Caco-2 (cell line): ENCODE measurements around the gene CHML. TPM values are rescaled to one million over a fixed set of nuclear protein-coding genes. Genes with fewer than 3 reads are reported as not detected.

Source experiments
- Bru-seq: library from RNA; stranded (reverse); fragments of 400-500 nt; gene quantifications from one replicate; lab custom pipeline; 2021; lab: Mats Ljungman, UMichigan
- BruChase-seq, 2 experiments: library from RNA; stranded (reverse); fragments of 400-500 nt; gene quantifications; one replicate each; lab custom pipeline; 2021; lab: Mats Ljungman, UMichigan
- BruUV-seq: library from RNA; stranded (reverse); fragments of 400-500 nt; replicated peaks from 2 replicates; lab custom pipeline; 2021; lab: Mats Ljungman, UMichigan
- CTCF ChIA-PET: fragments of 300-600 bp; sonication (Branson Sonifier 250); formaldehyde crosslinking; loops from one replicate; lab custom pipeline; 2022; ENCODE audit warnings: antibody characterized with exemption; lab: Charles Lee
- POLR2A ChIA-PET: fragments of 300-600 bp; sonication (Branson Sonifier 250); formaldehyde crosslinking; loops from one replicate; lab custom pipeline; 2022; ENCODE audit warnings: antibody characterized with exemption; lab: Charles Lee
- DNase-seq, 2 experiments: peaks; one replicate each; pipeline versions ENCODE4 v3.0.0 to v3.0.0-alpha.2; 2020 to 2022
- H3K27me3 ChIP-seq: replicated peaks from 2 replicates; pipeline ENCODE4 v1.6.0; 2011; ENCODE audit warnings: low read length; ENCODE audit not compliant: control insufficient read depth, insufficient read depth
- H3K36me3 ChIP-seq: 2 replicates; pipeline ENCODE4 v1.5.1; 2011; ENCODE audit warnings: low read length; ENCODE audit not compliant: control insufficient read depth, insufficient read depth
- H3K4me1 ChIP-seq: fragments of 250-450 bp; sonication (Bioruptor Pico); 2 replicates; pipeline ENCODE4 v1.5.1; 2020; ENCODE audit warnings: mild to moderate bottlenecking
- H3K4me3 ChIP-seq: 2 replicates; pipeline ENCODE4 v1.5.1; 2011; ENCODE audit warnings: low read depth, mild to moderate bottlenecking, control low read depth, low read length
- H3K9me3 ChIP-seq: fragments of 250-450 bp; sonication (Bioruptor Pico); 2 replicates; pipeline ENCODE4 v1.5.1; 2020; ENCODE audit warnings: mild to moderate bottlenecking, moderate library complexity
- H3K27ac Mint-ChIP-seq: one replicate; pipeline ENCODE4 v1.8.0; 2022; ENCODE audit warnings: mixed read lengths; ENCODE audit not compliant: unreplicated experiment
- H3K27me3 Mint-ChIP-seq: one replicate; pipeline ENCODE4 v1.8.0; 2022; ENCODE audit warnings: mixed read lengths; ENCODE audit not compliant: insufficient read depth, unreplicated experiment
- H3K36me3 Mint-ChIP-seq: one replicate; pipeline ENCODE4 v1.8.0; 2022; ENCODE audit warnings: mild to moderate bottlenecking, mixed read lengths; ENCODE audit not compliant: insufficient read depth, unreplicated experiment
- H3K4me1 Mint-ChIP-seq: one replicate; pipeline ENCODE4 v1.8.0; 2022; ENCODE audit warnings: low read depth, mixed read lengths; ENCODE audit not compliant: unreplicated experiment
- H3K4me3 Mint-ChIP-seq: one replicate; pipeline ENCODE4 v1.8.0; 2022; ENCODE audit warnings: mild to moderate bottlenecking, moderate library complexity, mixed read lengths; ENCODE audit not compliant: unreplicated experiment
- H3K9me3 Mint-ChIP-seq: one replicate; pipeline ENCODE4 v1.8.0; 2022; ENCODE audit warnings: mixed read lengths; ENCODE audit not compliant: unreplicated experiment
- CTCF ChIP-seq, 2 experiments: fragments of 200-600 bp in 1 of 2; IDR thresholded peaks; 1 replicate in 1 of 2; 2 replicates in 1 of 2; pipeline versions ENCODE4 v1.5.1 to v1.8.0; 2011 to 2022; ENCODE audit warnings: antibody characterized with exemption in 1 of 2, control low read depth in 1 of 2, inconsistent platforms in 1 of 2, low read depth in 1 of 2, low read length in 1 of 2, mild to moderate bottlenecking in 1 of 2, moderate library complexity in 1 of 2; ENCODE audit not compliant: insufficient read depth in 1 of 2, severe bottlenecking in 1 of 2, unreplicated experiment in 1 of 2
- intact Hi-C: fragments of 100-400 bp; cut with micrococcal nuclease; formaldehyde crosslinking; loops from one replicate; pipeline ENCODE4 v1.10.0; 2022; ENCODE audit not compliant: unreplicated experiment
- long read RNA-seq: library from polyadenylated mRNA; stranded (forward); transcript quantifications from one replicate; pipeline ENCODE4 v2.0.0, GENCODE V29; 2022
- total RNA-seq: library from RNA; stranded (reverse); gene quantifications from 2 replicates; pipeline ENCODE4 v1.2.3, GENCODE V29; 2022

Gene CHML
- total RNA-seq (27.0 and 29.2 TPM in 2 replicates), Bru-seq, nascent RNA (percentile 98 among the genes with signal in this experiment), BruChase-seq, experiment 1, labeled RNA remaining after a 2-hour chase (percentile 99 among the genes with signal in this experiment), BruChase-seq, experiment 2, labeled RNA remaining after a 6-hour chase (percentile 99 among the genes with signal in this experiment)
- long read RNA-seq, full-length matches to known transcripts: 23 of 25 reads
- long read RNA-seq, partial matches to known transcripts: 0 of 25 reads
- long read RNA-seq, other reads (novel, unspliced or antisense): 2 of 25 reads

- H3K27me3 ChIP-seq: no peaks in the 10 kb centered on the region
- intact Hi-C loops: loop anchor here (2.0 to 10.0 kb wide), 4 partner anchors 30 to 546 kb away; partner anchors contain the start of gene EXO1
- BruUV-seq: no TSS peak
- peaks cover 21% of the 10 kb centered on the region for H3K9me3 ChIP-seq
- POLR2A ChIA-PET: interaction anchor here (0.6 to 0.8 kb wide), 4 partner anchors 32 to 823 kb away, joined by 3 to 10 read pairs (median 4); no protein-coding TSS in a partner anchor
- no peaks in the 10 kb centered on the region for H3K27me3 Mint-ChIP-seq
- peak; percentile 92 to 96 for DNase-seq
- no peak for TF ChIP-seq CTCF (IDR thresholded peaks at IDR 0.05; ENCODE audit: insufficient read depth in 1 of 2, low read depth in 1 of 2, low read length in 1 of 2, severe bottlenecking in 1 of 2, unreplicated experiment in 1 of 2)
- H3K27ac Mint-ChIP-seq: peak within 1 kb of the TSS; percentile 89
- H3K4me3 Mint-ChIP-seq: peak within 1 kb of the TSS; percentile 83
- H3K4me1 Mint-ChIP-seq: peaks cover 46% of the 10 kb centered on the region
- H3K9me3 Mint-ChIP-seq: peaks cover 17% of the 10 kb centered on the region
- CTCF ChIA-PET: interaction anchor here (0.5 kb wide), 1 partner anchor 936 kb away, joined by 5 read pairs; no protein-coding TSS in a partner anchor
- H3K36me3 Mint-ChIP-seq: peaks cover 24% of the 10 kb centered on the region
- H3K4me1 ChIP-seq: peaks cover 55% of the 10 kb centered on the region
- peak within 1 kb of the TSS; percentile 97 for H3K4me3 ChIP-seq
- no peaks in the 10 kb centered on the region for H3K36me3 ChIP-seq
These were observed at the start of gene CHML, which contains the start of gene OPN3 for GRCh38 chr1:241640149-241640866. TSS of gene CHML (minus strand) at chr1:241640369. CDS start at chr1:241635766, 4,603 bp downstream. TSS of gene OPN3 (minus strand) at chr1:241640369. CDS start at chr1:241640254, 115 bp downstream.

- Mint-ChIP-seq H3K9me3 (peaks cover 10% of the 10 kb centered on the region), H3K36me3 (no peaks in the 10 kb centered on the region), H3K4me1 (peaks cover 9% of the 10 kb centered on the region), H3K27ac (no peak overlapping the region), H3K4me3 (no peak overlapping the region), H3K27me3 (no peaks in the 10 kb centered on the region)
- Histone ChIP-seq H3K36me3 (no peaks in the 10 kb centered on the region), H3K4me1 (no peaks in the 10 kb centered on the region), H3K27me3 (no peaks in the 10 kb centered on the region), H3K9me3 (0 out of 2 replicates have a peak, but pooled peaks cover 3% of the 10 kb centered on the region), H3K4me3 (no peak overlapping the region)
- ChIA-PET CTCF (no interaction called here), POLR2A (no interaction called here)
- TF ChIP-seq CTCF (IDR thresholded peaks at IDR 0.05; ENCODE audit: insufficient read depth in 1 of 2, low read depth in 1 of 2, low read length in 1 of 2, severe bottlenecking in 1 of 2, unreplicated experiment in 1 of 2): no peak
- intact Hi-C loops: no loop called here
- DNase-seq: no peak
- BruUV-seq: no TSS peak
These were observed 48.8 kb upstream of the CHML start for GRCh38 chr1:241688940-241689368.

GRCh38 chr1:241684108-241684507, 43.9 kb upstream of the CHML start:
- Mint-ChIP-seq H3K27me3 (peaks cover 5% of the 10 kb centered on the region), H3K9me3 (peaks cover 12% of the 10 kb centered on the region), H3K36me3 (no peaks in the 10 kb centered on the region), H3K4me3 (no peak overlapping the region), H3K4me1 (no peaks in the 10 kb centered on the region), H3K27ac (no peak overlapping the region)
- H3K4me3 ChIP-seq: no peak overlapping the region
- H3K9me3 ChIP-seq: no peaks in the 10 kb centered on the region
- CTCF ChIA-PET: no interaction called here
- no peaks in the 10 kb centered on the region for H3K36me3 ChIP-seq
- BruUV-seq: no TSS peak
- DNase-seq: no peak
- H3K27me3 ChIP-seq: no peaks in the 10 kb centered on the region
- intact Hi-C loops: loop anchor here (1.0 kb wide), 1 partner anchor 74 kb away; no protein-coding TSS in a partner anchor
- TF ChIP-seq CTCF (IDR thresholded peaks at IDR 0.05; ENCODE audit: insufficient read depth in 1 of 2, low read depth in 1 of 2, low read length in 1 of 2, severe bottlenecking in 1 of 2, unreplicated experiment in 1 of 2): no peak
- no peaks in the 10 kb centered on the region for H3K4me1 ChIP-seq
- POLR2A ChIA-PET: no interaction called here
